ENCODE measurements around the gene KRTAP22-2.

KRTAP22-2 gene

GRCh38 chr21:30561957-30562356, 28.2 kb downstream of the KRTAP22-2 start:
- no peaks in the 10 kb centered on the region for H3K36me3 ChIP-seq (ENCODE audit: control insufficient read depth, insufficient read depth, low read length, severe bottlenecking)
- H3K27me3 ChIP-seq (replicated peaks; ENCODE audit: control insufficient read depth, insufficient read depth, low read length): no peaks in the 10 kb centered on the region
- no peak for DNase-seq (ENCODE audit: low read depth)
- H3K9me3 ChIP-seq (ENCODE audit: control insufficient read depth, low read length): no peaks in the 10 kb centered on the region
- H3K4me1 ChIP-seq (ENCODE audit: control insufficient read depth, insufficient read depth, low read length): no peaks in the 10 kb centered on the region
- H3K9ac ChIP-seq (ENCODE audit: low read length): no peak overlapping the region
- H3K4me3 ChIP-seq (ENCODE audit: low read length): no peak overlapping the region

GRCh38 chr21:30561264-30561895, 28.8 kb downstream of the KRTAP22-2 start, which contains the start of gene KRTAP19-7:
KRTAP19-7 (minus strand) TSS chr21:30561314; CDS start chr21:30561289, 25 bp downstream.
- no peak for DNase-seq (ENCODE audit: low read depth)
- Histone ChIP-seq H3K27me3 (replicated peaks; ENCODE audit: control insufficient read depth, insufficient read depth, low read length) (no peaks in the 10 kb centered on the region), H3K36me3 (ENCODE audit: control insufficient read depth, insufficient read depth, low read length, severe bottlenecking) (no peaks in the 10 kb centered on the region), H3K9ac (ENCODE audit: low read length) (no peak within 1 kb of the TSS), H3K9me3 (ENCODE audit: control insufficient read depth, low read length) (no peaks in the 10 kb centered on the region), H3K4me1 (ENCODE audit: control insufficient read depth, insufficient read depth, low read length) (no peaks in the 10 kb centered on the region), H3K4me3 (ENCODE audit: low read length) (no peak within 1 kb of the TSS)

GRCh38 chr21:30555095-30555494, 35.1 kb downstream of the KRTAP22-2 start:
- Histone ChIP-seq H3K27me3 (replicated peaks; ENCODE audit: control insufficient read depth, insufficient read depth, low read length) (no peaks in the 10 kb centered on the region), H3K36me3 (ENCODE audit: control insufficient read depth, insufficient read depth, low read length, severe bottlenecking) (no peaks in the 10 kb centered on the region), H3K9me3 (ENCODE audit: control insufficient read depth, low read length) (peaks cover 13% of the 10 kb centered on the region), H3K4me1 (ENCODE audit: control insufficient read depth, insufficient read depth, low read length) (no peaks in the 10 kb centered on the region), H3K4me3 (ENCODE audit: low read length) (no peak overlapping the region), H3K9ac (ENCODE audit: low read length) (no peak overlapping the region)
- DNase-seq (ENCODE audit: low read depth): no peak

DNA sequence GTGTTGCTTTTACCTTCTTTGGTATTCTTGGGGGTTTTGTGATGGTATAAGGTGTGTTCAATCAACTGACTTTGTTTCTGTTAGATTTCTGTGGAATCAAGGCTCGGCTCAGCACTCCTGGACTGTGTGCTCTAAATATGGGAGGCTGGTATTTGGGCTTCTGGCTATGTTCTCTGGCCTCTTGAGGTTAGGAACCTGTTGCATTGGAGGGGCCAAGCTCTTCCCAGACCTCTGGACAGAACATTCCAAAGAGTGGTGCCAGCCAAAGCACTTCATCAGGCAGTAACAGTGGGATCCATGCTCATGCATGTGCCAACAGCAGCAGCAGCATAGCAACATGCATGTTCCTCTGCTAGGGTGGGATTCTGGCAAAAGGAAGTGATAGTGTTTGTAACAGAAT, 37.4 kb downstream of the KRTAP22-2 start:
- Histone ChIP-seq H3K9me3 (ENCODE audit: control insufficient read depth, low read length) (peaks cover 17% of the 10 kb centered on the region), H3K27me3 (replicated peaks; ENCODE audit: control insufficient read depth, insufficient read depth, low read length) (no peaks in the 10 kb centered on the region), H3K4me1 (ENCODE audit: control insufficient read depth, insufficient read depth, low read length) (no peaks in the 10 kb centered on the region), H3K4me3 (ENCODE audit: low read length) (no peak overlapping the region), H3K36me3 (ENCODE audit: control insufficient read depth, insufficient read depth, low read length, severe bottlenecking) (no peaks in the 10 kb centered on the region), H3K9ac (ENCODE audit: low read length) (no peak overlapping the region)
- DNase-seq (ENCODE audit: low read depth): no peak

DNA sequence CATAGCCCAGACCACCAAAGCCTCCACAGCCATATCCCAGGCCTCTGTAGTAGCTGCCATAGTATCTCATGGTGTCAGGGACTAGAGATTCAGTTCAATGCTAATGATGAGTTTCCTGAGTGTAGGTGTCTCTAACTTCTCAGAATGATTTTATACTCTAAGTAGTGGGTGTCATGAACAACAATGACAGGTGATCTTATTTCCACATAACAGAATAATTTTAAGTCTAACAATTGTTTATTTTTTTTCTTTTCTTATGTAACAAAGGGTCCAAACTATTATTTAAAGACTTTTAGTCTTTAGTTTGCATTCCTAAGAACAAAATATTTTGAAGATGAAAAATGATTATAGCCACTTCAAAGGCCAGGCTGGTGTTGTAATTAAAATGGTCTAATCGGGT, 48.4 kb downstream of the KRTAP22-2 start, which contains the start of gene KRTAP19-6:
Gene KRTAP19-6 (minus strand): TSS at position 101 of the 400 bp plus-strand sequence. CDS start 31 bp downstream, at position 70.
- Histone ChIP-seq H3K27me3 (replicated peaks; ENCODE audit: control insufficient read depth, insufficient read depth, low read length) (no peaks in the 10 kb centered on the region), H3K36me3 (ENCODE audit: control insufficient read depth, insufficient read depth, low read length, severe bottlenecking) (no peaks in the 10 kb centered on the region), H3K9me3 (ENCODE audit: control insufficient read depth, low read length) (no peaks in the 10 kb centered on the region), H3K4me3 (ENCODE audit: low read length) (no peak within 1 kb of the TSS), H3K4me1 (ENCODE audit: control insufficient read depth, insufficient read depth, low read length) (no peaks in the 10 kb centered on the region), H3K9ac (ENCODE audit: low read length) (no peak within 1 kb of the TSS)
- no peak for DNase-seq (ENCODE audit: low read depth)
